Measurements from ENCODE around the gene MAMSTR.
"Not testable (repeated sequence)": the region's sequence is repeated elsewhere in the genome, so short reads cannot be mapped to it uniquely, and the experiment has no call there.

Gene MAMSTR

GRCh38 chr19:48719263-48720171 lies at the start of gene MAMSTR:
Gene MAMSTR, minus strand, starts transcription at chr19:48719725. Its CDS starts 694 bp downstream, at chr19:48719031.
- no peak for DNase-seq (ENCODE audit: insufficient read length, low spot score)
- FAIRE-seq, result no peak

GRCh38 chr19:48768994-48769713 lies 49.6 kb upstream of the MAMSTR start:
- DNase-seq (ENCODE audit: insufficient read length, low spot score), result no peak
- FAIRE-seq, result no peak

GRCh38 chr19:48768171-48768753 lies 48.7 kb upstream of the MAMSTR start:
- not testable (repeated sequence) for FAIRE-seq; DNase-seq (ENCODE audit: insufficient read length, low spot score)

DNA sequence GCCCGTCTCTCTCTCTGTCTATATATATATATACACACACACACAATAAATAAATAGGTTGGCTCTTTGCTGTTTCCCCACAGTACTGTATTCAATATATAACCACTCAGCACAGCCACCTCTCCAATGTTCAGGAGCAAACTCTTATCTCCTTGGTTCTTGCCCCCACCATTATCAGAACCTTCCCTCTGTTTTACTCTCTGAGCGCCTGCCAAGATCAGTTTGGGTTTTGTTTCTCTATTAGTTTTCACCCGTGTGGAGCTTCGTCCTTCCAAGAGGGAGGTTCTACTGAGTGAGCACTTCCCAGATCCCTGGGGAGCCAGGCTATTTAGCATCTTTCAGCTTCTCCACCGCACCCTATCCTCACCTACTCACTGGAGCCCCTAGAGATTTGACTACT lies 46.3 kb upstream of the MAMSTR start:
- not testable (repeated sequence) for DNase-seq (ENCODE audit: insufficient read length, low spot score); FAIRE-seq

- FAIRE-seq, result no peak
- DNase-seq (ENCODE audit: insufficient read length, low spot score), result no peak
Observed at GRCh38 chr19:48760504-48761205, 41.1 kb upstream of the MAMSTR start.

DNA sequence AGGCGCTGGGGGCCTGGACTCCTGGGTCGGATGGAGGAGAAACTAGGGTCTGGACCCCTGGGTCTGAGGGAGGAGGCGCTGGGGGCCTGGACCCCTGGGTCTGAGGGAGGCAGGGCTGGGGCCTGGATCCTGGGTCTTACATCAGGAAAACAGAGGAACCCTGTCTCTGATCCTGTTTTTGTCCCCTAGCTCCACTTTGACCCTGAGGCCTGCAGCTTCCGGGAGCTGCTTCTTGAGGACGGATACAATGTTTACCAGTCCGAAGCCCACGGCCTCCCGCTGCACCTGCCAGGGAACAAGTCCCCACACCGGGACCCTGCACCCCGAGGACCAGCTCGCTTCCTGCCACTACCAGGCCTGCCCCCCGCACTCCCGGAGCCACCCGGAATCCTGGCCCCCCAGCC lies 38.2 kb upstream of the MAMSTR start:
- no peak for DNase-seq (ENCODE audit: insufficient read length, low spot score)

DNA sequence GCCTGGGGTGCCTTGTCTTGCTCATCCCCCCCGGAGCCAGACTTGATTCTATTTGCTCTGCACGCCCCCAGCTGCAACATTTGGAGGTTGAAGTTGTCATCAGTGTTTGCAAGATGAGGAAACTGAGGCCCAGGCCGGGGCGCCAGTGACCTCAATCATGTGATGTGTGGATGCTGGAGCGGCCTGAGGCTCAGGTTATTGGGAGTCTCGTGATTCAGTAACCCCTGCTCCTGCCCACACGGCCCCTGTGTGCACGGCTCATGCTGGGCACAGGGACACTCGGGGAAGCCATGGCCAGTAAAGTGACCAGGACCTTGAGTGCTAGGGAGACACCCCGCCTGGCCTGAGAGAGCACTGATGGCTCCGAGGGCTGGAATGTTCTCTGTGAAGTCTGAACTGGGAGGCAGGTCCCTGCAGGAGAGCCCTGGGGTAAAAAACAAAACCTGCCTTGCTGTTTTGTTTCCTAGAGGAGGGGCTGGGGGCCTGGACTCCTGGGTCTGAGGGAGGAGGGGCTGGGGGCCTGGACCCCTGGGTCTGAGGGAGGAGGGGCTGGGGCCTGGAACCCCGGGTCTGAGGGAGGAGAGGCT lies 37.7 kb upstream of the MAMSTR start:
- DNase-seq (ENCODE audit: insufficient read length, low spot score), result no peak
- FAIRE-seq, result no peak

More for the DNA sequence above, 38.2 kb upstream of the MAMSTR start:
- no peak for FAIRE-seq

DNA sequence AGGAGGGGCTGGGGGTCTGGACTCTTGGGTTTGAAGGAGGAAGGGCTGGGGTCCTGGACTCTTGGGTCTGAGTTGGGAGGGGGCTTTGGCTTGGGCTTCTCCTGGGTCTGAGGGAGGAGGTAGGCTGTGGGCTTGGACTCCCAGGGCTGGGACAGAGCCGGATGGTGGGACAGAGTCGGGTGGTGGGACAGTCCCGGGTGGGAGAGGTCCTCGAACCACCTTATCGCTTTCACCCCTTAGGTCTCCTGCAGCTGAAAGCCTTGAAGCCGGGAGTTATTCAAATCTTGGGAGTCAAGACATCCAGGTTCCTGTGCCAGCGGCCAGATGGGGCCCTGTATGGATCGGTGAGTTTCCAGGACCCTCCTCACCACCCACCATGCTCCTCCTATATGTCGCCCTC lies 37.2 kb upstream of the MAMSTR start:
- DNase-seq (ENCODE audit: insufficient read length, low spot score) (no peak), FAIRE-seq (no peak)

DNA sequence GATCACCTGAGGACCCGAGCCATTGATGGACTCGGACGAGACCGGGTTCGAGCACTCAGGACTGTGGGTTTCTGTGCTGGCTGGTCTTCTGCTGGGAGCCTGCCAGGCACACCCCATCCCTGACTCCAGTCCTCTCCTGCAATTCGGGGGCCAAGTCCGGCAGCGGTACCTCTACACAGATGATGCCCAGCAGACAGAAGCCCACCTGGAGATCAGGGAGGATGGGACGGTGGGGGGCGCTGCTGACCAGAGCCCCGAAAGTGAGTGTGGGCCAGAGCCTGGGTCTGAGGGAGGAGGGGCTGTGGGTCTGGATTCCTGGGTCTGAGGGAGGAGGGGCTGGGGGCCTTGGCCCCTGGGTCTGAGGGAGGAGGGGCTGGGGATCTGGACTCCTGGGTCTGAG lies 36.7 kb upstream of the MAMSTR start:
- no peak for FAIRE-seq

GRCh38 chr19:48755787-48756186 lies 36.3 kb upstream of the MAMSTR start:
- FAIRE-seq, result no peak
- DNase-seq (ENCODE audit: insufficient read length, low spot score), result no peak

More for the DNA sequence above, 36.7 kb upstream of the MAMSTR start:
- no peak for DNase-seq (ENCODE audit: insufficient read length, low spot score)

- DNase-seq (ENCODE audit: insufficient read length, low spot score) (no peak), FAIRE-seq (no peak)
Observed at GRCh38 chr19:48755084-48755641, 35.6 kb upstream of the MAMSTR start, which contains the start of gene FGF21. Gene FGF21, plus strand, starts transcription at chr19:48755524. Its CDS starts 713 bp downstream, at chr19:48756237.

DNA sequence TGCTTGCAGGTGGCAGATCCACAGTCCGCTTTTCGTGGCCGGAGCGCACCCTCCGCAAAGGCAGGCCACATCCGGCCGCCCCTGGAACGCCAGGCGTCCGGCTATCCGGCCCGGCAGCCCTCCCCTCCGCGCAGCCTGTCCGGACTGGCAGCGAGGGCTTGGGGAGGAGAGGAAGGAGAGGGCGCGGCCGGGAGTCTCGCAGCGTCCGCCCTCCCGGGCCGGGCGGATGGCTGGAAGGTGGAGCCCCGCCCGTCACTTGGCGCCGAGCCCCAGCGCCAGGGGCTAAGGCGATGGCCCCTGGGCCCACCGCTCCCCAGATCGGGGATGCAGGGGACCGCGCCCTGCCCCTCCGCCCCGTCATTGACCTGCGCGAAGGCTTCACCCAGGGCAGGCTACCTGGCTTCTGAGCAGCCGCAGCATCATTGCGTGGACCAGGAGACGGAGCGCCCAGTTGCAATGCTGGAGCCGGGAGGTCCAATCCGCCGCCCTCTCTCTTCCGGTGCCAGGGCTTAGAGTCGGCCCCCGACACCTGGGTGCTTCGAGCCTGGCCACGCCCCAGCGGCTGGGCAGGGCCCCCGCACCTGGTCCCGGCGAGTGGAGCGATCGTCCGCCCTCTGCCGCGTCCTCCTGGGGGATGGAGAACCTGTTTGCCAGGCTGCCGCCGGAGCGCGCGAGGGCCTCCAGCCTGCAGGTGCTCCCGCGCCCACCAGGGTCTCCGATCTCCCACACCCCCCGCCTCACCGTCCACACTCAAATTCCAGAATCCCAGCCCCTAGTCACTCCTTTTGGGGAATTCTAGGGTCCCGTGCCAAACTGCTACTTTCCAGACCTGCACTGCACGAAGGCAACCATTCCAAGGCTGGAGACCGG lies 33.2 kb upstream of the MAMSTR start, which contains the start of gene FUT1:
FUT1 (minus strand) TSS at position 146 of the 870 bp plus-strand sequence. CDS start 1,360 bp downstream, outside the sequence.
- FAIRE-seq, result peak; percentile 78
- DNase-seq (ENCODE audit: insufficient read length, low spot score), result peak; percentile 71

DNA sequence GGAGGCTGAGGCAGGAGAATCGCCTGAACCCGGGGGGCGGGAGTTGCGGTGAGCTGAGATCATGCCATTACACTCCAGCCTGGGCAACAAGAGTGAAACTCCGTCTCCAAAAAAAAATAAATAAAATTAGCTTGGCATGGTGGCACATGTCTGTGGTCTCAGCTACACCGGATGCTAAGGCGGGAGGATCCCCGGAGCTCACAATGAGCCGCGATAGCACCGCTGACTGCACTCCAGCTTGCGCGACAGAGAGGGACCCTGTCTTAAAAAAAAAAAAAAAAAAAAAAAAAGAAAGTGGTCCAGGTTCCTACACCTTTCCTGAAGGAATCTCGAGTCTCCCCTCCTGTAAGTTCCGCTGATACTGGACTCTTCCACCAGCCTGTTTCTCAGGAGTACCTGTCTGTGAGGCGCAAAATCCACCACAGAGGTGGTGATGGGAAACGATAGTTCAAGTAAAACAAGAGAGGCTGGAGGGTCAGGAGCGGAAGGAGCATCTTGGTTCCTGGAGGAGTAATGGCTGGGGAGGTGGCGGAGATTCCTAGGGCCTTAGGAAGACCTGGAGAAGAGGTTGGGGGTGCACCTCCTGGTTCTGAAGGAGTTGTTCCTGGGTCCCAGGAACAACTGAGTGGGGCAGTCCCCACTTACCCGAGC lies 32.4 kb upstream of the MAMSTR start:
- DNase-seq (ENCODE audit: insufficient read length, low spot score) (no peak), FAIRE-seq (peak; percentile 31)

DNA sequence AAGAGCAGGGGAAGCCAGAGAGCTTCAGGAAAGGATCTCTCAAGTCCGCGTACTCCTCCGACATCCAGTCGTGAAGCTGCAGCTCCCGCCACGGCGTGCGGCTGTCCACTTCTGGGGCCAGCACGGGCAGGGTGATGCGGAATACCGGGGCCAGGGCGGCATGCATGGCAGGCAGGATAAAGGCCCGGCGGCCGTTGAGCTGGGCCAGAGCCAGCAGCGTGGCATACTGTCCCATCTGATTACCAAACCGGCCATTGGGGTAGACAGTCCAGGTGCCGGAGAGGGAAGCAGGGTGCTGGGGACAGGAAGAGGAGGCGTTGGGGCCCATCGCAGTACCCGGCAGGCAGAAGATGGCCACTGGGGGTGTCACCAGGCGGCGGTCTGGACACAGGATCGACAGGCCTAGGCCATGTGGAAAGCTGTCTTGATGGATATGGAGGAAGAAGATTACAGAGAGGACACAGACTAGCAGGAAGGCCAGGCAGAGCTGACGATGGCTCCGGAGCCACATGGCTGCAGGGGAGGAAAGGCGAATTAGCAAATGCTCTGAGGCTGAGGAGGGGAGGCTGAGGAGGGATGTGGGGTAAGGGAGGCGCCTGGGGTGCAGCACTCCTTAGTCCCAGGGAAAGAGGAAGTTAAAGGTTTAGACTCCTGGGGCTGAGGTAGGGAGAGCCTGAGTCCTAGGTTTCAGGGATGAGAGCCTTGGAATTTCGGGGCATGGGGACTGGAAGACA lies 31.4 kb upstream of the MAMSTR start:
- no peak for DNase-seq (ENCODE audit: insufficient read length, low spot score)
- no peak for FAIRE-seq

GRCh38 chr19:48750351-48750750 lies 30.8 kb upstream of the MAMSTR start:
- FAIRE-seq (no peak), DNase-seq (ENCODE audit: insufficient read length, low spot score) (no peak)

- no peak for FAIRE-seq
Observed at GRCh38 chr19:48749571-48750198, 30.2 kb upstream of the MAMSTR start.

More at GRCh38 chr19:48749571-48750198, 30.2 kb upstream of the MAMSTR start:
- no peak for DNase-seq (ENCODE audit: insufficient read length, low spot score)
